AG04449 (cell line): ENCODE measurements around the gene NSMF.

Source experiments
- CTCF ChIA-PET: fragments of 350-600 bp; formaldehyde crosslinking; extraction: SDS; loops from one replicate; lab custom pipeline; 2021; ENCODE audit warnings: antibody characterized with exemption; lab: Yijun Ruan, JAX
- POLR2A ChIA-PET: fragments of 400-600, 350-600 bp; formaldehyde crosslinking; extraction: SDS; loops from one replicate; lab custom pipeline; 2020; ENCODE audit warnings: antibody characterized with exemption, inconsistent platforms; lab: Yijun Ruan, JAX
- DNase-seq: peaks from one replicate; pipeline ENCODE4 v3.0.0-alpha.2; 2010; ENCODE audit warnings: low read depth, low spot score
- H3K4me3 ChIP-seq: 2 replicates; pipeline ENCODE4 v1.5.1; 2011; ENCODE audit warnings: low read depth, mild to moderate bottlenecking, control low read depth, low read length
- CTCF ChIP-seq: IDR thresholded peaks from one replicate; pipeline ENCODE4 v1.5.1; 2011; ENCODE audit warnings: mild to moderate bottlenecking, moderate library complexity, low read length, control low read depth, inconsistent platforms; ENCODE audit not compliant: insufficient read depth; ENCODE audit errors: missing control alignments

The NSMF gene

DNA sequence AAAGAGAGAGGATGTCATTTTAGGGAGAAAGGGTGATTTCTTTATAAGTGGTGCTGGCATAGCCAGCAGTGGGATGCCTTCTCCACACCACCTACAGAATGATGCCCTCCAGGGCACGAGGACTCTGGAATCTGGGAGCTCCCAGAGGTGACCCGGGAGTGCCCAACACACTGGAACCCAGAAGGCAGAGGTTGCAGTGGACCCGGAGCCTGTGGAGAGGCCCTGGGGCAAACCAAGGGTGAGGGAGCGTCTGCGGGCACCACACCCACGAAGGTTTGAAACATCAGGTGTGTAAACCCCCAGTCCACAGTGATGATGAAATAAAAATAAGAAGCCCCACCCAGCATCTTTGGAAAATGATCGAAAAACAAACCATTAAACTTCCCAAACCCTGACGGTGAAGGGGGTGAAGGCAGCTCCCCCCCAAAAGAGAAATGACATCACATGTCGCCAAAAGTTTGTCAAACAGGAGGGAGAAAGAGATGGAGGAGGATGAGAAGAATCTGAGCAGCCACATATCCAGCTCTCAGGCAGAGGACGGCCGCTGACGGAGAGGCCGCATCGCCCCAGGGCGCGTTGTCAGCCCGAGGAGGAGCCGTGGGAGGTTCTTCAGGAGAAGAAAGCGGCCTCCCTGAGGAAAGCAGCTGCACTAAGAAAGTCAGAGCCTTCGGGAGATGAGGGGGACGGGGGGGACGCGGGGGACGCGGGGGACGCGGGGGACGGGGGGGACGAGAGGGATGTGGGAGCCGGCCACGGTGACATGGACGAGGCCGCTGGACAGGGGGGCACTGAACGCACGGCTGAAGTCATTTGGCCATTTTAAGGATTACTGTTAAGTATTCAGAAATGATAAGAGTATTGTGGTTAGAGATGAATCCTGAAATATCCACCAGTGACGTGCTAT is 43.1 kb upstream of the NSMF start:
- no peak for DNase-seq
- CTCF ChIA-PET, result no interaction called here
- POLR2A ChIA-PET, result no interaction called here
- H3K4me3 ChIP-seq, result no peak overlapping the region
- no peak for TF ChIP-seq CTCF

DNA sequence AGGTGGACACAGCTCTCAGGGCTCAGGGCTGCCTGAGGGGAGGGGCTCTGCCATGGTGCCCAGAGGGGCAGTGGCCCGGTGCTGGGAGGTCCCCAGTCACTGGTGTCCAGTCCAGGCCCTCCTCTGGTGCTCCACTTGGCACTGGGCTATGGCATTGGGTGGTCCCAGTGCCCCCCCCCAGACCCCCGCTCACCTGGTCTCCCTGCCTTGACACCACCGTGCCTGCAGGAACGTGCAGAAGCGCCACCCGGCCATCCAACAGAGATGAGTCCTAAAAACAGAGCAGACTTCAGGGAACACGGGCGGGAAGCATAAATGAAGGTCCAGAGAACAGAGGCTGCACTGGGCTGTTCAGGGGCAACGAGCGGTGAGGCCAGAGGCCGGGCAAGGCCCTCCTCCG is 42.3 kb upstream of the NSMF start:
- H3K4me3 ChIP-seq, result no peak overlapping the region
- DNase-seq, result no peak
- ChIA-PET CTCF (no interaction called here), POLR2A (no interaction called here)
- no peak for TF ChIP-seq CTCF

DNA sequence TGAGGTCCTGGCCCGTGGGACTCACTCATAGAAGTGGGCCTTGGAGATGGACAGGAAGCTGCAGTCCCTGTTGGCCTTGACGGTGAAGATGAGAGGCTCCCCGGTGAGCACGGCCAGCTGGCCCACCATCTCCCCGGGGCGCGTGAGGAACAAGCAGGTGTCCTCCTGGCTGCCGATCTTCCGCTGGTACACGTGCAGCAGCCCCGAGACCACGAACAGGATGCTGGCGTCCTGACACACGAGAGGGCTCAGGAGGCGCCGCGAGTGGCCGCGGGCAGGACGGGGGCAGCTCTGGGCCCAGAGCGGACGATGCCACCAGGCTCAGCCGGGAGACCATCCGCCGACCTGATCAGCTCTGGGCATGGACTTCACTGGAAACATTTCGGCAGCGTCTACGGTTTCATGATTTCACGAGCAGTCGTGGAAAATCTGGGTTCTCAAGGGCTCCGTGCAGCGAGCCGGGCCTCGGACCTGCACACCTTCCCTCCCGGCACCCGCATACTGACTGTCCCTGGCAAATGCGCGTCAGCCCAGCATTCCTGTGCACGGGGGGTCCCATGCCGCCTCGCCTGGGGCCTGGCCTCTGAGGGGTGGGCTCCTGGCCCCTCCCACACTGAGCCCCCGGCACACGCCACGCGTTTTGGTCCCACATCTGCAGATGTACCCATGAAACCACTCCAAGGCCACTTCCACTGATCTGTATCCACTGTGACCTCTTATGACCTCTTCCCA is 41.7 kb upstream of the NSMF start:
- H3K4me3 ChIP-seq, result no peak overlapping the region
- DNase-seq, result no peak
- ChIA-PET CTCF (no interaction called here), POLR2A (no interaction called here)
- no peak for TF ChIP-seq CTCF

GRCh38 chr9:137499858-137500661 is 40.9 kb upstream of the NSMF start:
- ChIA-PET POLR2A (no interaction called here), CTCF (interaction anchor here (1.1 kb wide), 1 partner anchor 9 kb away, joined by 3 read pairs; no protein-coding TSS in a partner anchor)
- no peak for DNase-seq
- no peak overlapping the region for H3K4me3 ChIP-seq
- no peak for TF ChIP-seq CTCF

GRCh38 chr9:137499416-137499815 is 40.3 kb upstream of the NSMF start:
- POLR2A ChIA-PET, result no interaction called here
- TF ChIP-seq CTCF, result no peak
- CTCF ChIA-PET, result interaction anchor here (1.1 kb wide), 1 partner anchor 10 kb away, joined by 3 read pairs; no protein-coding TSS in a partner anchor
- H3K4me3 ChIP-seq, result no peak overlapping the region
- DNase-seq, result no peak
